Left ventricle myocardium inferior (tissue), 1 donor: ENCODE measurements around the gene HELZ2. TPM values are rescaled to one million over a fixed set of nuclear protein-coding genes. Genes with fewer than 3 reads are reported as not detected.

Source experiments
- DNase-seq: peaks from one replicate; pipeline ENCODE4 v3.0.0-alpha.2; 2020
- H3K27ac ChIP-seq: fragments of 200-600 bp; replicated peaks from 2 replicates; pipeline ENCODE4 v1.8.0; 2021
- H3K27me3 ChIP-seq: fragments of 200-600 bp; 2 replicates; pipeline ENCODE4 v1.8.0; 2021; ENCODE audit warnings: low read depth
- H3K36me3 ChIP-seq: fragments of 200-600 bp; 2 replicates; pipeline ENCODE4 v1.8.0; 2021
- H3K4me1 ChIP-seq: fragments of 200-600 bp; 2 replicates; pipeline ENCODE4 v1.8.0; 2021
- H3K4me3 ChIP-seq: fragments of 200-600 bp; 2 replicates; pipeline ENCODE4 v1.8.0; 2021; ENCODE audit warnings: mild to moderate bottlenecking, moderate library complexity
- H3K9me3 ChIP-seq: fragments of 200-600 bp; replicated peaks from 2 replicates; pipeline ENCODE4 v1.8.0; 2021
- intact Hi-C: fragments of 100-400 bp; cut with micrococcal nuclease; formaldehyde crosslinking; loops from one replicate; pipeline ENCODE4 v1.11.0; 2022
- total RNA-seq: library from RNA; stranded (reverse); fragmentation: NEBNext Ultra II Directional; extraction: Animal tissue kit (Norgen Biotek cat#: 25700); gene quantifications from one replicate; pipeline ENCODE4 v1.2.1, GENCODE V29; 2021
- TF ChIP-seq, protein P1 (sequence below): fragments of 200-600 bp; IDR thresholded peaks from 2 replicates; pipeline ENCODE4 v1.8.0; 2021; ENCODE audit warnings: antibody characterized with exemption, mild to moderate bottlenecking, borderline replicate concordance
- donor health status: DM: no; HTN: yes; CAD: no; lungs with severe emphysema.

HELZ2 gene
- total RNA-seq, 1 donor from 2014 or later, result 10.6 TPM

DNA sequence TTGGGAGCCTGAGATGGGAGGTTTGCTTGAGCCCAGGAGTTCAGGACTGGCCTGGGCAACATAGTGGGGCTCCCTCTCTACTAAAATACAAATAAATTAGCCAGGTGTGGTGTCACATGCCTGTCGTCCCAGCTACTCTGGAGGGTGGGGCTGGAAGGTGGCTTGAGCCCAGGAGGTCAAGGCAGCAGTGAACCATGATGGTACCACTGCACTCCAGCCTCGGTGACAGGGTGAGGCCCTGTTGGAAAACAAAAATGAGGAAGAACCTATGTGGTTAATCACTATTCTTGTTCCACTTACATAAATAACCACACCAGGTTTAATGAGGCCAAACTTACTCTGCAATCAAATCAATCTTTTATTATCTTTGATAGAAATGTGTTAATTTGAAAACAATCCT, 48.1 kb downstream of the HELZ2 start:
- H3K27me3 ChIP-seq, result no peaks in the 10 kb centered on the region
- H3K4me1 ChIP-seq, result peaks cover 25% of the 10 kb centered on the region
- TF ChIP-seq, protein P1, sequence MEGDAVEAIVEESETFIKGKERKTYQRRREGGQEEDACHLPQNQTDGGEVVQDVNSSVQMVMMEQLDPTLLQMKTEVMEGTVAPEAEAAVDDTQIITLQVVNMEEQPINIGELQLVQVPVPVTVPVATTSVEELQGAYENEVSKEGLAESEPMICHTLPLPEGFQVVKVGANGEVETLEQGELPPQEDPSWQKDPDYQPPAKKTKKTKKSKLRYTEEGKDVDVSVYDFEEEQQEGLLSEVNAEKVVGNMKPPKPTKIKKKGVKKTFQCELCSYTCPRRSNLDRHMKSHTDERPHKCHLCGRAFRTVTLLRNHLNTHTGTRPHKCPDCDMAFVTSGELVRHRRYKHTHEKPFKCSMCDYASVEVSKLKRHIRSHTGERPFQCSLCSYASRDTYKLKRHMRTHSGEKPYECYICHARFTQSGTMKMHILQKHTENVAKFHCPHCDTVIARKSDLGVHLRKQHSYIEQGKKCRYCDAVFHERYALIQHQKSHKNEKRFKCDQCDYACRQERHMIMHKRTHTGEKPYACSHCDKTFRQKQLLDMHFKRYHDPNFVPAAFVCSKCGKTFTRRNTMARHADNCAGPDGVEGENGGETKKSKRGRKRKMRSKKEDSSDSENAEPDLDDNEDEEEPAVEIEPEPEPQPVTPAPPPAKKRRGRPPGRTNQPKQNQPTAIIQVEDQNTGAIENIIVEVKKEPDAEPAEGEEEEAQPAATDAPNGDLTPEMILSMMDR, result no peak
- H3K27ac ChIP-seq, result no peak overlapping the region
- H3K36me3 ChIP-seq, result peaks cover 15% of the 10 kb centered on the region
- DNase-seq, result no peak
- intact Hi-C loops, result no loop called here
- no peak overlapping the region for H3K4me3 ChIP-seq
- H3K9me3 ChIP-seq, result no peaks in the 10 kb centered on the region

DNA sequence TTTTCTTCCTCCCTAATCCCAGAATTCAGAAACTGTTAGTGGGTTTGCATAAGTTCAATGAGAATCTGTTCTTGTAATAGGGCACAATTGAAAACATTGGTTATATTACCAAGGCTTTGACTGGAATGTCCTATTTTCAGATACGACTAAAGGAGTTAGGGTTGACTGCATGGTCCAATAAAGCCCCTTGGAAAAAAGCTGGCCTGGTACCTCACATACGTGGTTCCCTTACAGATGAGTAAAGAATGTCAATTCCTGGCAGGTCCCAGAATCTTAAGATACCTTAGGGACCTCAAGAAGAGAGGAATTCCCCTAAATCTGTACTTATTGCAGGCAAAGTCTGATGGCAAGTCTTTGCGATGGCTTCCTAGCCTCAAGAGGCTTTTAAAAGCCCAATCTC, 48.9 kb downstream of the HELZ2 start:
- intact Hi-C loops, result no loop called here

More for the DNA sequence above, 48.9 kb downstream of the HELZ2 start:
- TF ChIP-seq, protein P1, result no peak
- H3K36me3 ChIP-seq, result peaks cover 15% of the 10 kb centered on the region
- H3K9me3 ChIP-seq, result no peaks in the 10 kb centered on the region
- H3K27ac ChIP-seq, result no peak overlapping the region
- peaks cover 31% of the 10 kb centered on the region for H3K4me1 ChIP-seq
- no peak overlapping the region for H3K4me3 ChIP-seq
- no peaks in the 10 kb centered on the region for H3K27me3 ChIP-seq
- DNase-seq, result no peak

Other genes starting within 250 kb of the HELZ2 start
- 0.38 TPM for gene CHRNA4, start 212.9 kb downstream of the HELZ2 start, total RNA-seq
- 2.3 TPM for gene KCNQ2, start 101.6 kb downstream of the HELZ2 start, total RNA-seq
- gene EEF1A2, start 75.2 kb downstream of the HELZ2 start, total RNA-seq, result 1,286 TPM
- 371 TPM for gene PPDPF, start 53.5 kb downstream of the HELZ2 start, total RNA-seq
- gene PTK6, start 36.9 kb downstream of the HELZ2 start, total RNA-seq, result not detected
- not detected for gene SRMS, start 26.5 kb downstream of the HELZ2 start, total RNA-seq
- 0.14 TPM for gene FNDC11, start 20.1 kb downstream of the HELZ2 start, total RNA-seq
- 5.3 TPM for gene GMEB2, start 52.9 kb upstream of the HELZ2 start, total RNA-seq
- 4.6 TPM for gene STMN3, start 79.2 kb upstream of the HELZ2 start, total RNA-seq
- gene RTEL1, start 84.1 kb upstream of the HELZ2 start, total RNA-seq, result 9.6 TPM
- gene TNFRSF6B, start 122.4 kb upstream of the HELZ2 start, total RNA-seq, result 0.27 TPM
- 37.1 TPM for gene ARFRP1, start 133.7 kb upstream of the HELZ2 start, total RNA-seq
- gene ZGPAT, start 133.8 kb upstream of the HELZ2 start, total RNA-seq, result 15.8 TPM
- gene LIME1, start 162.4 kb upstream of the HELZ2 start, total RNA-seq, result 3.4 TPM
- 79.2 TPM for gene SLC2A4RG, start 165.5 kb upstream of the HELZ2 start, total RNA-seq